A673 (cell line): ENCODE data around the gene OSM. TPM values are rescaled to one million over a fixed set of nuclear protein-coding genes. Genes with fewer than 3 reads are reported as not detected.

ENCODE experiments used
- BruUV-seq: library from RNA; stranded (reverse); fragments of 400-500 nt; replicated peaks from 2 replicates; lab custom pipeline; 2021; lab: Mats Ljungman, UMichigan
- CTCF ChIA-PET: fragments of 300-600 bp; sonication (Branson Sonifier 250); formaldehyde crosslinking; loops from one replicate; lab custom pipeline; 2022; ENCODE audit warnings: antibody characterized with exemption; lab: Charles Lee
- POLR2A ChIA-PET: fragments of 300-600 bp; sonication (Branson Sonifier 250); formaldehyde crosslinking; loops from one replicate; lab custom pipeline; 2022; ENCODE audit warnings: antibody characterized with exemption; ENCODE audit not compliant: low non-redundant PET; lab: Charles Lee
- DNase-seq: peaks from one replicate; pipeline ENCODE4 v3.0.0-alpha.2; 2015; ENCODE audit warnings: low spot score
- H3K27ac ChIP-seq: fragments of 200-600 bp; sonication (generic); 2 replicates; pipeline ENCODE4 v1.5.1; 2016; ENCODE audit warnings: mixed run types, low read depth, mild to moderate bottlenecking, mixed read lengths, antibody characterized with exemption, low read length; ENCODE audit not compliant: poor library complexity, severe bottlenecking
- H3K27me3 ChIP-seq: fragments of 200-600 bp; sonication (generic); replicated peaks from 2 replicates; pipeline ENCODE4 v1.6.1; 2017; ENCODE audit warnings: mixed run types, low read depth, mild to moderate bottlenecking, mixed read lengths, antibody characterized with exemption, low read length; ENCODE audit not compliant: insufficient read depth, poor library complexity
- H3K36me3 ChIP-seq: fragments of 200-600 bp; sonication (generic); 2 replicates; pipeline ENCODE4 v1.6.1; 2016; ENCODE audit warnings: mixed run types, mild to moderate bottlenecking, mixed read lengths, antibody characterized with exemption, low read length; ENCODE audit not compliant: insufficient read depth, poor library complexity, severe bottlenecking
- H3K4me1 ChIP-seq: fragments of 200-600 bp; sonication (generic); 2 replicates; pipeline ENCODE4 v1.6.1; 2017; ENCODE audit warnings: mixed run types, mild to moderate bottlenecking, mixed read lengths, antibody characterized with exemption, low read length; ENCODE audit not compliant: insufficient read depth, poor library complexity, severe bottlenecking
- H3K4me3 ChIP-seq: fragments of 200-600 bp; sonication (generic); 2 replicates; pipeline ENCODE4 v1.5.1; 2016; ENCODE audit warnings: low read depth, mixed run types, mild to moderate bottlenecking, mixed read lengths, low read length; ENCODE audit not compliant: poor library complexity, severe bottlenecking
- H3K9me3 ChIP-seq: fragments of 200-600 bp; sonication (generic); 2 replicates; pipeline ENCODE4 v1.6.1; 2016; ENCODE audit warnings: mixed run types, low read depth, mild to moderate bottlenecking, mixed read lengths, antibody characterized with exemption, low read length; ENCODE audit not compliant: poor library complexity, severe bottlenecking
- EZH2 ChIP-seq: fragments of 200-600 bp; sonication (generic); IDR thresholded peaks from 2 replicates; pipeline ENCODE4 v1.6.1; 2017; ENCODE audit warnings: borderline replicate concordance, low read depth, mild to moderate bottlenecking, mixed read lengths, antibody characterized with exemption, low read length; ENCODE audit not compliant: poor library complexity, severe bottlenecking
- intact Hi-C: fragments of 100-400 bp; cut with micrococcal nuclease; formaldehyde crosslinking; loops from one replicate; pipeline ENCODE4 v1.10.0; 2022; ENCODE audit not compliant: unreplicated experiment
- total RNA-seq: library from RNA; stranded (reverse); gene quantifications from 2 replicates; pipeline ENCODE4 v1.2.3, GENCODE V29; 2021
- TF ChIP-seq, protein P1 (sequence below): fragments of 300-800, 200-600 bp; sonication (generic); conservative IDR thresholded peaks from 2 replicates; pipeline ENCODE4 v1.5.1; 2017; ENCODE audit warnings: low read depth, mild to moderate bottlenecking, antibody characterized with exemption, low read length, moderate library complexity, mixed read lengths

Gene OSM
- total RNA-seq, 1 experiment from 2014 or later, result not detected

DNA sequence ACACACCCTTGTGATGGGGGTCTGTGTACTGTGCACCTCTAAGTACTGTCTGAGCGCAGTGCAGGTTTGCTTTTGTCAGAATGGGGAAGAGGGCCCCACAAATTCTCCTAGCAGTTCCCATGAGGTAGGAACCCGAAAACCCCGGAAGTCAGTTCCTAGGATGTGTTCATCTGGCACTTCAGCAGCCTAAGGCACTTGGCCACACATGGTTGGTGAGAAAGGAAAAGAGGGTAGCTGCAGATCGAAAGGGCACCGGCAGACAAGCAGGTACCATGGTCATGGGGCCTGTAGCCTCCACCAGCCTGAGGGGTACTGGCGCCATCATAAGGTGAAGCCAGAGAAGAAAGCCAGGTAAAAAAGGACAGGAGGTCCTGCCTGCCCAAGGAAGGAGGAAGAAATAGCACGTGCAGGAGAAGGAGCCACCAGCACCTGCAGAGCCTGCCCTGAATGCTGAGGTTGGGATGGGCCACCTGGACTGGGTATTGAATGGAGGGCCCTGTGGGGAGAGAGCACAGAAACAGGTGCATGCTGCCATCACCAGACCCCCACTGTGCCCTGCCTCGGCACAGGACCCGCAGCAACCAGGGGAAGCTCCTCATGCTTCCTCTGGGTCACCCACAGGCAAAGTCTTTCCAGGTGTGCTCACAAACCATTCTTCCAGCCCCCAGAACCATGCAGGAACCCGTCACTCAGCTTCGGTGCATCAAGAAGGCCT, 30.8 kb upstream of the OSM start:
- intact Hi-C loops, result no loop called here
- TF ChIP-seq, protein P1, sequence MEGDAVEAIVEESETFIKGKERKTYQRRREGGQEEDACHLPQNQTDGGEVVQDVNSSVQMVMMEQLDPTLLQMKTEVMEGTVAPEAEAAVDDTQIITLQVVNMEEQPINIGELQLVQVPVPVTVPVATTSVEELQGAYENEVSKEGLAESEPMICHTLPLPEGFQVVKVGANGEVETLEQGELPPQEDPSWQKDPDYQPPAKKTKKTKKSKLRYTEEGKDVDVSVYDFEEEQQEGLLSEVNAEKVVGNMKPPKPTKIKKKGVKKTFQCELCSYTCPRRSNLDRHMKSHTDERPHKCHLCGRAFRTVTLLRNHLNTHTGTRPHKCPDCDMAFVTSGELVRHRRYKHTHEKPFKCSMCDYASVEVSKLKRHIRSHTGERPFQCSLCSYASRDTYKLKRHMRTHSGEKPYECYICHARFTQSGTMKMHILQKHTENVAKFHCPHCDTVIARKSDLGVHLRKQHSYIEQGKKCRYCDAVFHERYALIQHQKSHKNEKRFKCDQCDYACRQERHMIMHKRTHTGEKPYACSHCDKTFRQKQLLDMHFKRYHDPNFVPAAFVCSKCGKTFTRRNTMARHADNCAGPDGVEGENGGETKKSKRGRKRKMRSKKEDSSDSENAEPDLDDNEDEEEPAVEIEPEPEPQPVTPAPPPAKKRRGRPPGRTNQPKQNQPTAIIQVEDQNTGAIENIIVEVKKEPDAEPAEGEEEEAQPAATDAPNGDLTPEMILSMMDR, result no peak
- no peak for TF ChIP-seq EZH2
- ChIA-PET CTCF (no interaction called here), POLR2A (no interaction called here)
- Histone ChIP-seq H3K27me3 (no peaks in the 10 kb centered on the region), H3K4me3 (no peak overlapping the region), H3K27ac (no peak overlapping the region), H3K4me1 (no peaks in the 10 kb centered on the region), H3K9me3 (no peaks in the 10 kb centered on the region), H3K36me3 (no peaks in the 10 kb centered on the region)
- DNase-seq, result no peak
- BruUV-seq, result no TSS peak

GRCh38 chr22:30296833-30297232, 30.2 kb upstream of the OSM start:
- DNase-seq, result no peak
- CTCF ChIA-PET, result no interaction called here
- intact Hi-C loops, result no loop called here
- BruUV-seq, result no TSS peak
- Histone ChIP-seq H3K36me3 (no peaks in the 10 kb centered on the region), H3K27ac (no peak overlapping the region), H3K27me3 (no peaks in the 10 kb centered on the region), H3K4me1 (no peaks in the 10 kb centered on the region), H3K9me3 (no peaks in the 10 kb centered on the region), H3K4me3 (no peak overlapping the region)
- POLR2A ChIA-PET, result no interaction called here
- no peak for TF ChIP-seq EZH2

DNA sequence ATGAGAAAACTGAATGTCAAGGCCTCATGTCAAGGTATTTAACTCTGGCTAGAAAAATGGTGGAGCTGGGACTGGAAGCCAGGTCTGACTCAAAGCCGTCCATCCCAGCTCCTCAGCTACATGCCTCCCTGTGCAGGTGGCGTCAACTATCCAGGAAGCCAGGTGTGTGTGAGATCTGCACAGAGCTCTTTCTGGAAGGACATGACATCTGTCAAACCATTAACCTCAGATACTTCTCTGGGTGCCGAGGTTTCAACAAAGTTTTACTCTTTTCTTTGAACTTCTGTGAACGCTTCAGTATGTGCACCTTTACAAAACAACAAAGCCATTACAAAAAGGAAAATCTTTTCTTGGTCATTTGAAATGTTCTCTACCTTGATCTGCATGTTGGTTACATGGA, 29.7 kb upstream of the OSM start:
- TF ChIP-seq, protein P1, result no peak
- no peak for TF ChIP-seq EZH2
- Histone ChIP-seq H3K9me3 (no peaks in the 10 kb centered on the region), H3K4me1 (no peaks in the 10 kb centered on the region), H3K4me3 (no peak overlapping the region), H3K27ac (no peak overlapping the region), H3K27me3 (no peaks in the 10 kb centered on the region), H3K36me3 (no peaks in the 10 kb centered on the region)
- no peak for DNase-seq
- POLR2A ChIA-PET, result no interaction called here
- intact Hi-C loops, result no loop called here
- BruUV-seq, result no TSS peak
- CTCF ChIA-PET, result no interaction called here

DNA sequence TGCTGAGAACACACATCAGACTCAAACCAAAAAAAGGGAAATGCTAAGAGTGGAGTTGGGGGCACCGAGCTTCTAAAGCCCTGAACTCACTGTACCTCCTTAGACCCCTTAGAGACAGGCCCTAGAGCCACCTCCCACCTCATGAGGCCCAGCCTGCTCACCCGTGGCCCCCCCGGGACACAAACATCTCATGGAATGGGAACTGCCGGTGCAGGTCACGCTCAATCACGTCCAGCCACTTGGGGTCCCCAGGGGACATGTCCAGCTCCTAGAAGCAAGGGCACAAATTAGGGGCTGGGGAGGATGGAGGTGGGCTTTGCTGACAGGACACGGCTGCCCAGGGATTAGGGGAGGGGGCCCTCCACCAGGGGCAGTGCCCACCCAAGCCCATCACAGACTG, 28.9 kb upstream of the OSM start:
- ChIA-PET CTCF (no interaction called here), POLR2A (no interaction called here)
- no peaks in the 10 kb centered on the region for H3K27me3 ChIP-seq
- no TSS peak for BruUV-seq
- H3K4me3 ChIP-seq, result no peak overlapping the region
- TF ChIP-seq, protein P1, result no peak
- TF ChIP-seq EZH2, result no peak
- no peak for DNase-seq
- peaks cover 7% of the 10 kb centered on the region for H3K4me1 ChIP-seq
- no peak overlapping the region for H3K27ac ChIP-seq
- no peaks in the 10 kb centered on the region for H3K9me3 ChIP-seq
- intact Hi-C loops, result no loop called here
- H3K36me3 ChIP-seq, result no peaks in the 10 kb centered on the region
